HCT116 (cell line): ENCODE data around the gene ASB1. TPM values are rescaled to one million over a fixed set of nuclear protein-coding genes. Genes with fewer than 3 reads are reported as not detected.

Experiments
- ATAC-seq: fragments of 200-7000 bp; cut with Tn5 transposase; 2 replicates; pipeline ENCODE4 v1.9.1; 2020; ENCODE audit warnings: mild to moderate bottlenecking, moderate library complexity
- BruUV-seq: library from RNA; stranded (reverse); fragments of 400-500 nt; replicated peaks from 2 replicates; lab custom pipeline; 2021; lab: Mats Ljungman, UMichigan
- CTCF ChIA-PET: fragments of 300-600 bp; sonication (Branson Sonifier 250); formaldehyde crosslinking; loops from one replicate; lab custom pipeline; 2021; ENCODE audit warnings: antibody characterized with exemption; lab: Charles Lee
- POLR2A ChIA-PET: fragments of 300-600, 350-600 bp; sonication (Branson Sonifier 250); formaldehyde crosslinking; loops from one replicate; lab custom pipeline; 2021; ENCODE audit warnings: antibody characterized with exemption; lab: Charles Lee
- RAD21 ChIA-PET, 2 experiments: fragments of 300-600 bp; sonication (Branson Sonifier 250); formaldehyde crosslinking; loops; one replicate each; lab custom pipeline; 2023; ENCODE audit warnings: low total read pairs in 2 of 2; ENCODE audit not compliant: uncharacterized antibody in 2 of 2, unreplicated experiment in 2 of 2, low non-redundant PET in 1 of 2; lab: Charles Lee
- DNase-seq: peaks from one replicate; pipeline ENCODE4 v3.0.0-alpha.2; 2010; ENCODE audit warnings: low read depth, low spot score
- H2AFZ ChIP-seq: fragments of 200-600 bp; shearing (Covaris generic), sonication (generic); 2 replicates; pipeline ENCODE4 v1.6.1; 2017; ENCODE audit warnings: low read depth, mixed run types, mixed read lengths, antibody characterized with exemption, low read length; ENCODE audit not compliant: poor library complexity, severe bottlenecking
- H3K27ac ChIP-seq: 2 replicates; pipeline ENCODE4 v1.5.1; 2012; ENCODE audit warnings: low read depth, low read length
- H3K27me3 ChIP-seq: fragments of 200-600 bp; sonication (generic); 2 replicates; pipeline ENCODE4 v1.6.1; 2016; ENCODE audit warnings: mixed run types, low read length, mixed read lengths; ENCODE audit not compliant: insufficient read depth
- H3K36me3 ChIP-seq, 2 experiments: fragments of 200-500 bp in 1 of 2; fragments of 200-600 bp in 1 of 2; sonication (Bioruptor generic) in 1 of 2; sonication (generic) in 1 of 2; 2 replicates each; pipeline versions ENCODE4 v1.5.1 to v1.6.1; 2014 to 2016; ENCODE audit warnings: low read length in 2 of 2, inconsistent platforms in 1 of 2, mixed read lengths in 1 of 2, mixed run types in 1 of 2; ENCODE audit not compliant: insufficient read depth in 2 of 2, control insufficient read depth in 1 of 2
- H3K4me1 ChIP-seq, 2 experiments: fragments of 200-600 bp in 1 of 2; sonication (generic) in 1 of 2; 2 replicates each; pipeline versions ENCODE4 v1.5.1 to v1.6.1; 2012 to 2017; ENCODE audit warnings: low read length in 2 of 2, inconsistent platforms in 1 of 2, mild to moderate bottlenecking in 1 of 2, mixed read lengths in 1 of 2, mixed run types in 1 of 2, moderate library complexity in 1 of 2; ENCODE audit not compliant: insufficient read depth in 2 of 2, control insufficient read depth in 1 of 2
- H3K4me2 ChIP-seq: fragments of 200-600 bp; sonication (generic); 2 replicates; pipeline ENCODE4 v1.6.1; 2017; ENCODE audit warnings: mixed run types, low read length, mixed read lengths
- H3K4me3 ChIP-seq, 2 experiments: fragments of 200-600 bp in 1 of 2; sonication (generic) in 1 of 2; replicated peaks in 1 of 2; 2 replicates each; pipeline ENCODE4 v1.5.1; 2011 to 2016; ENCODE audit warnings: low read length in 2 of 2, control low read depth in 1 of 2, low read depth in 1 of 2, mild to moderate bottlenecking in 1 of 2, mixed read lengths in 1 of 2, mixed run types in 1 of 2
- H3K79me2 ChIP-seq: fragments of 200-600 bp; sonication (generic); 2 replicates; pipeline ENCODE4 v1.6.1; 2017; ENCODE audit warnings: mild to moderate bottlenecking, mixed run types, low read length, moderate library complexity, mixed read lengths; ENCODE audit not compliant: insufficient read depth
- H3K9ac ChIP-seq: fragments of 200-600 bp; sonication (generic); 2 replicates; pipeline ENCODE4 v1.6.1; 2016; ENCODE audit warnings: low read length, mixed read lengths
- H3K9me2 ChIP-seq: fragments of 200-600 bp; sonication (generic), shearing (Covaris generic); 2 replicates; pipeline ENCODE4 v1.6.1; 2017; ENCODE audit warnings: mixed run types, mild to moderate bottlenecking, moderate library complexity; ENCODE audit not compliant: insufficient read depth
- H3K9me3 ChIP-seq, 2 experiments: fragments of 200-500 bp in 1 of 2; fragments of 200-600 bp in 1 of 2; sonication (Bioruptor generic) in 1 of 2; sonication (generic) in 1 of 2; 2 replicates each; pipeline ENCODE4 v1.6.1; 2014 to 2017; ENCODE audit warnings: low read length in 2 of 2, mixed read lengths in 2 of 2, inconsistent platforms in 1 of 2, low read depth in 1 of 2, mild to moderate bottlenecking in 1 of 2, mixed run types in 1 of 2, moderate library complexity in 1 of 2; ENCODE audit not compliant: control insufficient read depth in 1 of 2, insufficient read depth in 1 of 2
- H4K20me1 ChIP-seq: fragments of 200-600 bp; sonication (generic), shearing (Covaris generic); 2 replicates; pipeline ENCODE4 v1.6.1; 2017; ENCODE audit warnings: mixed run types, mild to moderate bottlenecking, moderate library complexity; ENCODE audit not compliant: insufficient read depth
- CEBPB ChIP-seq: IDR thresholded peaks from 2 replicates; pipeline ENCODE4 v1.6.1; 2012; ENCODE audit warnings: low read depth
- ELF1 ChIP-seq: IDR thresholded peaks from 2 replicates; pipeline ENCODE4 v1.6.1; 2012; ENCODE audit warnings: low read depth, borderline replicate concordance
- FOSL1 ChIP-seq: IDR thresholded peaks from 2 replicates; pipeline ENCODE4 v1.6.1; 2012; ENCODE audit warnings: low read depth
- SP1 ChIP-seq: IDR thresholded peaks from 2 replicates; pipeline ENCODE4 v1.6.1; 2012; ENCODE audit warnings: low read depth
- SRF ChIP-seq: IDR thresholded peaks from 2 replicates; pipeline ENCODE4 v1.6.1; 2012; ENCODE audit warnings: low read depth
- intact Hi-C: fragments of 100-400 bp; cut with micrococcal nuclease; formaldehyde crosslinking; loops from 2 replicates; pipeline ENCODE4 v1.10.0; 2022
- total RNA-seq: library from RNA; stranded (reverse); gene quantifications from one replicate; pipeline ENCODE4 v1.2.1, GENCODE V29; 2021; ENCODE audit not compliant: unreplicated experiment
- TF ChIP-seq, protein P1 (sequence below): IDR thresholded peaks from 2 replicates; pipeline ENCODE4 v1.6.1; 2012
- TF ChIP-seq, protein P2 (sequence below): IDR thresholded peaks from 2 replicates; pipeline ENCODE4 v1.6.1; 2012; ENCODE audit warnings: low read depth
- TF ChIP-seq, protein P3 (sequence below), 3 experiments: fragments of 200-600 bp in 1 of 3; sonication (generic) in 1 of 3; IDR thresholded peaks in 2 of 3; conservative IDR thresholded peaks in 1 of 3; 2 replicates each; pipeline ENCODE4 v1.5.1; 2012 to 2017; ENCODE audit warnings: low read depth in 2 of 3, low read length in 2 of 3, antibody characterized with exemption in 1 of 3, borderline replicate concordance in 1 of 3, control low read depth in 1 of 3, mild to moderate bottlenecking in 1 of 3, mixed read lengths in 1 of 3, mixed run types in 1 of 3, moderate library complexity in 1 of 3; ENCODE audit not compliant: insufficient read depth in 1 of 3

ASB1 gene
- total RNA-seq, 1 experiment from 2014 or later: 43.1 TPM

DNA sequence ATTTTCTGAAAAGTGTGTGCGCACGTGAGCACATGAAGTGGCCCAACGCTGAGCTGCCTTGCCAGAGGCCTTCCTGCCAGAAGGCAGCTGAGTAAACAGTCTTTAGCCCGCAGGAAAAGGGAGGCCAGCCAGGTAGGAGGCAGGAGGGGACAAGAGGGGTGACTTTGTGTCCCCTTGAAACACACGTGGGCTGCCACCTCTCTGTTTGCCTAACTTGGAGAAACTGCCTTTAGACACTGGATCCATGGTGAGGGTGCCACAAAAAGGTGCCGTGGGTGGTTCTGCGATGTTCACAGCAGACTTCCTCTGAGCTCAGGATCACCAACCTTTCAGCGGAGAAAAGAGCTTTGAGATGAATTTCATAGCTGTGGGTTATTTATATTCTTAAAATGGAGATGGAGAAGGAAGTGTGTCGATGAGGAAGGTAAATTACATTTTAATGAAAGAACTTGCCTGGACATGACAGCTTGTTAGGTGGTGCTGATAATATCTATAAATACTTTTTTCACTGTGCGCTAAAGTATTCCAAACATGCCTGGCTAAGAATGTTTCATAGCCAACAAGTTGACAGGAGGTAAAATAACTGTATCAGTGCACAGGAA, 36.6 kb upstream of the ASB1 start:
- Histone ChIP-seq H3K79me2 (no peaks in the 10 kb centered on the region), H4K20me1 (no peaks in the 10 kb centered on the region), H3K36me3 (no peaks in the 10 kb centered on the region), H3K4me2 (no peak overlapping the region), H3K9ac (no peak overlapping the region), H3K27ac (no peak overlapping the region), H3K4me1 (no peaks in the 10 kb centered on the region), H2AFZ (no peak overlapping the region), H3K27me3 (no peaks in the 10 kb centered on the region), H3K9me3 (no peaks in the 10 kb centered on the region), H3K4me3 (no peak overlapping the region), H3K9me2 (no peaks in the 10 kb centered on the region)
- no peak for ATAC-seq
- intact Hi-C loops: no loop called here
- BruUV-seq: no TSS peak
- ChIA-PET RAD21 (no interaction called here), POLR2A (no interaction called here), CTCF (no interaction called here)
- TF ChIP-seq, protein P1, sequence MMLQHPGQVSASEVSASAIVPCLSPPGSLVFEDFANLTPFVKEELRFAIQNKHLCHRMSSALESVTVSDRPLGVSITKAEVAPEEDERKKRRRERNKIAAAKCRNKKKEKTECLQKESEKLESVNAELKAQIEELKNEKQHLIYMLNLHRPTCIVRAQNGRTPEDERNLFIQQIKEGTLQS: no peak
- no peak for DNase-seq

DNA sequence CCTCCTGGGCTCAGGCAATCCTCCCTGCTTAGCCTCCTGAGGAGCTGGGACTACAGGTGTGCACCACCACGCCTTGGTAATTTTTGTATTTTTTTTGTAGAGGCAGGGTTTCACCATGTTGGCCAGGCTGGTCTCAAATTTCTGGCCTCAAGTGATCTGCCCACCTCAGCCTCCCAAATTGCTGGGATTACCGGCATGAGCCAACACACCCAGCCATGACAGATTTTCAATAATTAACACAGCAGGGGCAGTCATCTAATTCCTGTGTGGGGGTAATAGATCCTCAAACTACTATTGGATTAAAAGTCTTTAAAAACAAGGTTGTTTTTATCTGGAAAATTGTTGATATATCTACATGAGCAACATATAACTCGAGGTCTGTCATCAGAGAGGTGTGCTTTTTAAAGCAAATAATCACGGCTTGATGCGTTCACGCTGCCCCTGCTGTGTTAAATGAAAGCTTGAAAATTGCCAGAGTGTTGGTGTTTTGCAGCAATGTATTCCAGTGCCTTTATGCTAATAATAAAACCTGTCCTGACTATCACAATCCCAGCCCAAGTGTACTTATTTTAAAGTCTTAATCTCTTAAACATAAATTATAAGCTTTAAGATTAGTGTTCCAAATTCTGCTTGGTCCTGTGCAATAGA, 35.6 kb upstream of the ASB1 start:
- intact Hi-C loops: no loop called here
- Histone ChIP-seq H3K36me3 (no peaks in the 10 kb centered on the region), H3K4me2 (no peak overlapping the region), H3K79me2 (no peaks in the 10 kb centered on the region), H4K20me1 (no peaks in the 10 kb centered on the region)
- CTCF ChIA-PET: no interaction called here
- ATAC-seq: no peak
- no peak for TF ChIP-seq FOSL1
- TF ChIP-seq, protein P2, sequence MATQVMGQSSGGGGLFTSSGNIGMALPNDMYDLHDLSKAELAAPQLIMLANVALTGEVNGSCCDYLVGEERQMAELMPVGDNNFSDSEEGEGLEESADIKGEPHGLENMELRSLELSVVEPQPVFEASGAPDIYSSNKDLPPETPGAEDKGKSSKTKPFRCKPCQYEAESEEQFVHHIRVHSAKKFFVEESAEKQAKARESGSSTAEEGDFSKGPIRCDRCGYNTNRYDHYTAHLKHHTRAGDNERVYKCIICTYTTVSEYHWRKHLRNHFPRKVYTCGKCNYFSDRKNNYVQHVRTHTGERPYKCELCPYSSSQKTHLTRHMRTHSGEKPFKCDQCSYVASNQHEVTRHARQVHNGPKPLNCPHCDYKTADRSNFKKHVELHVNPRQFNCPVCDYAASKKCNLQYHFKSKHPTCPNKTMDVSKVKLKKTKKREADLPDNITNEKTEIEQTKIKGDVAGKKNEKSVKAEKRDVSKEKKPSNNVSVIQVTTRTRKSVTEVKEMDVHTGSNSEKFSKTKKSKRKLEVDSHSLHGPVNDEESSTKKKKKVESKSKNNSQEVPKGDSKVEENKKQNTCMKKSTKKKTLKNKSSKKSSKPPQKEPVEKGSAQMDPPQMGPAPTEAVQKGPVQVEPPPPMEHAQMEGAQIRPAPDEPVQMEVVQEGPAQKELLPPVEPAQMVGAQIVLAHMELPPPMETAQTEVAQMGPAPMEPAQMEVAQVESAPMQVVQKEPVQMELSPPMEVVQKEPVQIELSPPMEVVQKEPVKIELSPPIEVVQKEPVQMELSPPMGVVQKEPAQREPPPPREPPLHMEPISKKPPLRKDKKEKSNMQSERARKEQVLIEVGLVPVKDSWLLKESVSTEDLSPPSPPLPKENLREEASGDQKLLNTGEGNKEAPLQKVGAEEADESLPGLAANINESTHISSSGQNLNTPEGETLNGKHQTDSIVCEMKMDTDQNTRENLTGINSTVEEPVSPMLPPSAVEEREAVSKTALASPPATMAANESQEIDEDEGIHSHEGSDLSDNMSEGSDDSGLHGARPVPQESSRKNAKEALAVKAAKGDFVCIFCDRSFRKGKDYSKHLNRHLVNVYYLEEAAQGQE: no peak
- TF ChIP-seq, protein P1: no peak
- no peak for TF ChIP-seq CEBPB
- TF ChIP-seq SRF: no peak
- TF ChIP-seq, protein P3, sequence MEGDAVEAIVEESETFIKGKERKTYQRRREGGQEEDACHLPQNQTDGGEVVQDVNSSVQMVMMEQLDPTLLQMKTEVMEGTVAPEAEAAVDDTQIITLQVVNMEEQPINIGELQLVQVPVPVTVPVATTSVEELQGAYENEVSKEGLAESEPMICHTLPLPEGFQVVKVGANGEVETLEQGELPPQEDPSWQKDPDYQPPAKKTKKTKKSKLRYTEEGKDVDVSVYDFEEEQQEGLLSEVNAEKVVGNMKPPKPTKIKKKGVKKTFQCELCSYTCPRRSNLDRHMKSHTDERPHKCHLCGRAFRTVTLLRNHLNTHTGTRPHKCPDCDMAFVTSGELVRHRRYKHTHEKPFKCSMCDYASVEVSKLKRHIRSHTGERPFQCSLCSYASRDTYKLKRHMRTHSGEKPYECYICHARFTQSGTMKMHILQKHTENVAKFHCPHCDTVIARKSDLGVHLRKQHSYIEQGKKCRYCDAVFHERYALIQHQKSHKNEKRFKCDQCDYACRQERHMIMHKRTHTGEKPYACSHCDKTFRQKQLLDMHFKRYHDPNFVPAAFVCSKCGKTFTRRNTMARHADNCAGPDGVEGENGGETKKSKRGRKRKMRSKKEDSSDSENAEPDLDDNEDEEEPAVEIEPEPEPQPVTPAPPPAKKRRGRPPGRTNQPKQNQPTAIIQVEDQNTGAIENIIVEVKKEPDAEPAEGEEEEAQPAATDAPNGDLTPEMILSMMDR (IDR thresholded peaks at IDR 0.05 in 2 of 3, conservative IDR thresholded peaks at IDR 0.05 in 1 of 3; ENCODE audit: borderline replicate concordance in 1 of 3, insufficient read depth in 1 of 3, low read depth in 2 of 3, low read length in 2 of 3): no peak
- TF ChIP-seq SP1: no peak
- TF ChIP-seq ELF1: no peak
- TF ChIP-seq, all 23 proteins: peak for 0
- no TSS peak for BruUV-seq
- H3K9me3 ChIP-seq: no peaks in the 10 kb centered on the region
- no peak for DNase-seq
- H3K27ac ChIP-seq: no peak overlapping the region
- H3K4me1 ChIP-seq: no peaks in the 10 kb centered on the region
- no peak overlapping the region for H3K9ac ChIP-seq
- H2AFZ ChIP-seq: no peak overlapping the region
- ChIA-PET RAD21 (no interaction called here), POLR2A (no interaction called here)
- no peaks in the 10 kb centered on the region for H3K27me3 ChIP-seq
- H3K4me3 ChIP-seq: no peak overlapping the region
- H3K9me2 ChIP-seq: no peaks in the 10 kb centered on the region
